WTC11 (cell line): ENCODE measurements around the gene ITPKA. TPM values are rescaled to one million over a fixed set of nuclear protein-coding genes. Genes with fewer than 3 reads are reported as not detected.

ENCODE experiments used
- ATAC-seq: fragments of 200-7000 bp; cut with Tn5 transposase; 2 replicates; pipeline ENCODE4 v1.10.0; 2021; ENCODE audit warnings: mild to moderate bottlenecking, moderate library complexity
- CTCF ChIA-PET: fragments of 300-600 bp; sonication (Branson Sonifier 250); formaldehyde crosslinking; loops from one replicate; lab custom pipeline; 2021; ENCODE audit warnings: antibody characterized with exemption; lab: Charles Lee
- POLR2A ChIA-PET: fragments of 350-600 bp; sonication (Branson Sonifier 250); formaldehyde crosslinking; loops from one replicate; lab custom pipeline; 2021; ENCODE audit warnings: antibody characterized with exemption; lab: Charles Lee
- DNase-seq: peaks from one replicate; pipeline ENCODE4 v3.0.0; 2021; ENCODE audit warnings: low spot score
- H3K27ac Mint-ChIP-seq: 2 replicates; pipeline ENCODE4 v1.8.0; 2021; ENCODE audit warnings: mixed read lengths
- H3K27me3 Mint-ChIP-seq: 2 replicates; pipeline ENCODE4 v1.8.0; 2021; ENCODE audit warnings: low read depth, mild to moderate bottlenecking, moderate library complexity, mixed read lengths
- H3K36me3 Mint-ChIP-seq: 2 replicates; pipeline ENCODE4 v1.8.0; 2021; ENCODE audit warnings: mixed read lengths
- H3K4me1 Mint-ChIP-seq: 2 replicates; pipeline ENCODE4 v1.8.0; 2022; ENCODE audit warnings: mixed read lengths
- H3K4me3 Mint-ChIP-seq: 2 replicates; pipeline ENCODE4 v1.8.0; 2021; ENCODE audit warnings: mild to moderate bottlenecking, moderate library complexity, mixed read lengths
- H3K9me3 Mint-ChIP-seq: 2 replicates; pipeline ENCODE4 v1.8.0; 2021; ENCODE audit warnings: mixed read lengths
- CREM ChIP-seq: sonication (generic); formaldehyde crosslinking; IDR thresholded peaks from 2 replicates; pipeline ENCODE4 v1.8.1; 2022; ENCODE audit warnings: mild to moderate bottlenecking, missing genetic modification reagents, moderate library complexity
- ELF4 ChIP-seq: sonication (generic); formaldehyde crosslinking; IDR thresholded peaks from 2 replicates; pipeline ENCODE4 v1.8.1; 2022; ENCODE audit warnings: low read depth, mild to moderate bottlenecking, moderate library complexity, missing genetic modification reagents
- GABPB1 ChIP-seq: sonication (generic); formaldehyde crosslinking; IDR thresholded peaks from 2 replicates; pipeline ENCODE4 v1.8.1; 2023; ENCODE audit warnings: mild to moderate bottlenecking, missing genetic modification reagents
- JAZF1 ChIP-seq: fragments of 250-450 bp; sonication (Bioruptor Pico); IDR thresholded peaks from 2 replicates; pipeline ENCODE4 v1.9.0; 2021; ENCODE audit warnings: moderate library complexity, mild to moderate bottlenecking, inconsistent platforms
- JUN ChIP-seq: sonication (generic); formaldehyde crosslinking; IDR thresholded peaks from 2 replicates; pipeline ENCODE4 v1.8.0; 2023; ENCODE audit warnings: mild to moderate bottlenecking, missing genetic modification reagents
- KAT7 ChIP-seq: sonication (generic); formaldehyde crosslinking; IDR thresholded peaks from 2 replicates; pipeline ENCODE4 v1.8.1; 2023; ENCODE audit warnings: missing genetic modification reagents, mild to moderate bottlenecking, borderline replicate concordance
- MXD4 ChIP-seq: fragments of 250-450 bp; sonication (Bioruptor Pico); IDR thresholded peaks from 2 replicates; pipeline ENCODE4 v1.8.0; 2021; ENCODE audit warnings: mild to moderate bottlenecking, moderate library complexity, borderline replicate concordance
- NFATC4 ChIP-seq: fragments of 250-450 bp; sonication (Bioruptor Pico); IDR thresholded peaks from 2 replicates; pipeline ENCODE4 v1.9.0; 2021; ENCODE audit warnings: mild to moderate bottlenecking
- NR1H2 ChIP-seq: sonication (generic); formaldehyde crosslinking; IDR thresholded peaks from 2 replicates; pipeline ENCODE4 v1.9.0; 2021; ENCODE audit warnings: mild to moderate bottlenecking, moderate library complexity, missing genetic modification reagents
- NR3C1 ChIP-seq: sonication (generic); formaldehyde crosslinking; conservative IDR thresholded peaks from 2 replicates; pipeline ENCODE4 v1.8.1; 2023; ENCODE audit warnings: low read depth, mild to moderate bottlenecking, missing genetic modification reagents
- RELA ChIP-seq: sonication (generic); formaldehyde crosslinking; IDR thresholded peaks from 2 replicates; pipeline ENCODE4 v1.8.1; 2022; ENCODE audit warnings: missing genetic modification reagents, mild to moderate bottlenecking, borderline replicate concordance
- TEAD1 ChIP-seq: sonication (generic); formaldehyde crosslinking; IDR thresholded peaks from 2 replicates; pipeline ENCODE4 v1.8.0; 2022; ENCODE audit warnings: mild to moderate bottlenecking, missing genetic modification reagents
- TEAD4 ChIP-seq: sonication (generic); formaldehyde crosslinking; IDR thresholded peaks from 2 replicates; pipeline ENCODE4 v1.8.0; 2022; ENCODE audit warnings: mild to moderate bottlenecking, missing genetic modification reagents
- TP53 ChIP-seq: sonication (generic); formaldehyde crosslinking; IDR thresholded peaks from 2 replicates; pipeline ENCODE4 v1.8.1; 2023; ENCODE audit warnings: mild to moderate bottlenecking, missing genetic modification reagents
- ZBTB21 ChIP-seq: sonication (generic); formaldehyde crosslinking; IDR thresholded peaks from 2 replicates; pipeline ENCODE4 v1.8.1; 2023; ENCODE audit warnings: mild to moderate bottlenecking, missing genetic modification reagents, borderline replicate concordance
- ZNF138 ChIP-seq: sonication (generic); formaldehyde crosslinking; conservative IDR thresholded peaks from 2 replicates; pipeline ENCODE4 v1.8.1; 2022; ENCODE audit warnings: mild to moderate bottlenecking, moderate library complexity, missing genetic modification reagents
- ZNF219 ChIP-seq: sonication (generic); formaldehyde crosslinking; IDR thresholded peaks from 2 replicates; pipeline ENCODE4 v1.8.0; 2023; ENCODE audit warnings: missing genetic modification reagents, mild to moderate bottlenecking, borderline replicate concordance
- ZNF232 ChIP-seq: sonication (generic); formaldehyde crosslinking; IDR thresholded peaks from 2 replicates; pipeline ENCODE4 v1.8.0; 2022; ENCODE audit warnings: mild to moderate bottlenecking, missing genetic modification reagents
- ZNF396 ChIP-seq: fragments of 250-450 bp; sonication (Bioruptor Pico); IDR thresholded peaks from 2 replicates; pipeline ENCODE4 v1.8.0; 2021; ENCODE audit warnings: mild to moderate bottlenecking, moderate library complexity, borderline replicate concordance
- ZNF416 ChIP-seq: fragments of 250-450 bp; sonication (Bioruptor Pico); IDR thresholded peaks from 2 replicates; pipeline ENCODE4 v1.9.0; 2021; ENCODE audit warnings: mild to moderate bottlenecking, inconsistent platforms
- total RNA-seq: library from RNA; stranded (reverse); gene quantifications from 3 replicates; pipeline ENCODE4 v1.2.3, GENCODE V29; 2021
- TF ChIP-seq, protein P1 (sequence below): sonication (generic); formaldehyde crosslinking; IDR thresholded peaks from 2 replicates; pipeline ENCODE4 v1.8.1; 2022; ENCODE audit warnings: low read depth, mild to moderate bottlenecking, moderate library complexity, missing genetic modification reagents, borderline replicate concordance
- TF ChIP-seq, protein P2 (sequence below): sonication (generic); formaldehyde crosslinking; IDR thresholded peaks from 2 replicates; pipeline ENCODE4 v1.8.1; 2023; ENCODE audit warnings: mild to moderate bottlenecking, missing genetic modification reagents, moderate library complexity
- TF ChIP-seq, protein P3 (sequence below): fragments of 250-450 bp; sonication (Bioruptor Pico); IDR thresholded peaks from 2 replicates; pipeline ENCODE4 v1.8.0; 2021; ENCODE audit warnings: mild to moderate bottlenecking
- TF ChIP-seq, protein P4 (sequence below): sonication (generic); formaldehyde crosslinking; IDR thresholded peaks from 2 replicates; pipeline ENCODE4 v1.8.0; 2023; ENCODE audit warnings: missing genetic modification reagents, mild to moderate bottlenecking, borderline replicate concordance

Gene ITPKA
- total RNA-seq, 1 experiment from 2014 or later: 1.2 TPM

DNA sequence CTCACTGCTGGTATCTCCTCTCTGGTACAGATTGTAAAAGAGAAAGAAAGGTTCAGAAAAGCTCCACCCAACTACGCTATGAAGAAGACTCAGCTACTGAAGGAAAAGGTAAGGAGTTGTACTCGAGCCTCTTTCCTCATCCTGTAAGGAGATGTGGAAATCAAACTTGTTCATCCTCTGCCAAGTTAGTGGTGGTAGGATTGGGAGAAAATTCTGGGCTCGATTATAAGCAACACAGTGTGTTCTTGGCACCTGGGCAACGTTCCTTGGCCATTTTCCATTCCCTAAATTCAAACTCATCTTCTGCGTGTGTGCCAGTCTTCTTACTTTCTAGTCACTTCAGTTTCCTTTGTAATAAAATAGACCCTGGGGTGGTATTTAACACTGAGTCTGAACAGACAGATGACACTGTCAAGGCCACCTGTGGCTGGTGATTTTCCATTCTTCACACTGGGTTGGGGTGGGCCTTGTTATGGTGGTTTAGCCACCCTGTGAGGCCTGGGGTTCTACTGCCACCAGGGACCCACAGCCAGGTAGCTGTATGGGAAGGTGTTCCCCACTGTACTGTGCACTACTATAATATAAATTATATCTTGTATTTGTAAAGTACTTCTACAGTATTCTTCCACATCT lies 17.1 kb upstream of the ITPKA start:
- Mint-ChIP-seq H3K27ac (no peak overlapping the region), H3K4me3 (no peak overlapping the region), H3K9me3 (no peaks in the 10 kb centered on the region), H3K27me3 (no peaks in the 10 kb centered on the region), H3K4me1 (no peaks in the 10 kb centered on the region), H3K36me3 (peaks cover 75% of the 10 kb centered on the region)
- POLR2A ChIA-PET: no interaction called here
- no peak for TF ChIP-seq ZNF416
- TF ChIP-seq ZNF138: no peak
- no peak for TF ChIP-seq JAZF1 (CRISPR knock-in tag)
- DNase-seq (no peak), ATAC-seq (no peak)
- CTCF ChIA-PET: no interaction called here

DNA sequence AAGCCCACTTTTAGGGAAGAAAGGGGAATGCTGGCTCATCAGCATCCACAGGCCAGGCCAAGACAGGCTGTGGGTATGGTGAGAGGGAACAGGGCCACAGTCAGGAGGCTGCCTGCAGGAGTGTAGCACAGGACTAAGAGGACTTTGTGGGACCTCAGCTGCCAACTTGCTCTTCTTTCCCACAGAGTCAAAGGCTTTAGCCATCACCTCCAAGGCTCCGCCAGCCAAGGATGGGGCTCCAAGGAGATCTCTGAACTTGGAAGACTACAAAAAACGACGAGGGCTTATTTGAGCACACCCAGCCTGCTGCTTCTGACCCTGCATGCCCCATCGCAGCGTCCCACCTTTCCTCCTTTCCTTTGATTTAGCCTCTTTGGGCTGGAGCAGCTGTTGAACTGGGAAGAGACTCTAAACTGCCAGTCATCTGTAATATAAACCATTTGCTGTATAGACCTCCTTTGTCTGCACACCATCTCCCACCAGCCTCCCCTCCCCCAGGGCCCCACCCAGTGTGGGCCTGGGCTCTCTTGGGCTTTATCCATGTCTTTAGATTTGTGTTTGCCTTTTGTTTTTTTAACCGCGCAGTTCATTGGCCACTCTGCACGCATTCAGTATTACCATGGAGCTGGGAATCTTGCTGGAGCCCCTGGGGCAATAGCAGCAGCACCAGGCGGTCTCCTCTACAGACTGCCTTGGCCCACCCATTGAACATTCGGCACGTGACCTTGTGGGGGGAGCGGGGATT lies 13.1 kb upstream of the ITPKA start:
- TF ChIP-seq ZNF396 (no peak), ELF4 (CRISPR knock-in tag) (no peak), JUN (CRISPR knock-in tag) (no peak), TP53 (CRISPR knock-in tag) (no peak), KAT7 (CRISPR knock-in tag) (no peak), TEAD1 (CRISPR knock-in tag) (no peak), NFATC4 (CRISPR knock-in tag) (no peak)
- TF ChIP-seq, protein P1, sequence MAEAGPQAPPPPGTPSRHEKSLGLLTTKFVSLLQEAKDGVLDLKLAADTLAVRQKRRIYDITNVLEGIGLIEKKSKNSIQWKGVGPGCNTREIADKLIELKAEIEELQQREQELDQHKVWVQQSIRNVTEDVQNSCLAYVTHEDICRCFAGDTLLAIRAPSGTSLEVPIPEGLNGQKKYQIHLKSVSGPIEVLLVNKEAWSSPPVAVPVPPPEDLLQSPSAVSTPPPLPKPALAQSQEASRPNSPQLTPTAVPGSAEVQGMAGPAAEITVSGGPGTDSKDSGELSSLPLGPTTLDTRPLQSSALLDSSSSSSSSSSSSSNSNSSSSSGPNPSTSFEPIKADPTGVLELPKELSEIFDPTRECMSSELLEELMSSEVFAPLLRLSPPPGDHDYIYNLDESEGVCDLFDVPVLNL (CRISPR knock-in tag): no peak
- H3K4me1 Mint-ChIP-seq: no peaks in the 10 kb centered on the region
- CTCF ChIA-PET: interaction anchor here (1.1 kb wide), 1 partner anchor 27 kb away, joined by 4 read pairs; no protein-coding TSS in a partner anchor
- no peaks in the 10 kb centered on the region for H3K27me3 Mint-ChIP-seq
- no peak overlapping the region for H3K4me3 Mint-ChIP-seq
- H3K36me3 Mint-ChIP-seq: peaks cover 60% of the 10 kb centered on the region
- DNase-seq (no peak), ATAC-seq (no peak)
- no peak overlapping the region for H3K27ac Mint-ChIP-seq
- no peaks in the 10 kb centered on the region for H3K9me3 Mint-ChIP-seq
- POLR2A ChIA-PET: no interaction called here

DNA sequence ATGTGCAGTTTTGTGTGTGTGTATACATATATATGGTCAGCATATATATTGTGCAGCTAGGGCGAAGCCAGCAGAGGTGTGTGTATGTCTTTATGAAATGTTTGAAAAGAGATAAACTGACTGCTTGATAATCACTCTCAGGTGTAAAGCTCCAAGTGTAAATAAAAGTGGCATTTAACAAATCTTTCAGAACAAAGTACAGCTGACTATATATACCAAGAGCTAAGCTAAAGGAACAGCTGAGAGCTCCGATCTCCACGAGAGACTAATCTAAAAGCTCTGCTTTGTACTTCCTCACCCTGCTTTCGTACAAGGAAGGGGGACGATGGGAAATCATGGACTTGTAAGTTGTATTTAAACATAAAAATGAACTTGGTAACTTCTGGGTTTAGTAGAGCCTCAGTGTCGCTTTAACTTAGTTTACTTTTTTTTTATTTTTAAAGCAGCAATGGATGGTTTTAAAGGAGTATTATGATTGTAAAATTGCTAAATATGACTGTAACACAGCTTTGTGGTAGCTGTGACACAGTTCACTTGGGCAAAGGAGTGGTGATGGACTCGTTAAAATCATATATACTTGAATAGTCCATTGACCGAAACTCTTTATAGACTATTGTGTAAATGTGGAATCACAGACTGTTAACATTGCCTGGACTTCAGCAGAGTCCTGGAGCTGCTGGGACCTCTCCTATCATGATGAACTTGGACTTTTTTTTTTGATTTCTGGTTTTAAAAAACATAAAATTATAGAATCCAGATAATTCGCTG lies 11.4 kb upstream of the ITPKA start:
- Mint-ChIP-seq H3K27ac (no peak overlapping the region), H3K27me3 (no peaks in the 10 kb centered on the region), H3K9me3 (no peaks in the 10 kb centered on the region), H3K36me3 (peaks cover 44% of the 10 kb centered on the region), H3K4me3 (no peak overlapping the region), H3K4me1 (no peaks in the 10 kb centered on the region)
- ATAC-seq (no peak), DNase-seq (no peak)
- ChIA-PET POLR2A (interaction anchor here (0.5 kb wide), 1 partner anchor 60 kb away, joined by 8 read pairs; no protein-coding TSS in a partner anchor), CTCF (interaction anchor here (1.3 kb wide), 1 partner anchor 16 kb away, joined by 5 read pairs; no protein-coding TSS in a partner anchor)
- TF ChIP-seq NR3C1 (CRISPR knock-in tag): no peak
- TF ChIP-seq ZNF219 (CRISPR knock-in tag): no peak
- TF ChIP-seq MXD4 (CRISPR knock-in tag): no peak
- no peak for TF ChIP-seq NR1H2
- TF ChIP-seq, protein P2, sequence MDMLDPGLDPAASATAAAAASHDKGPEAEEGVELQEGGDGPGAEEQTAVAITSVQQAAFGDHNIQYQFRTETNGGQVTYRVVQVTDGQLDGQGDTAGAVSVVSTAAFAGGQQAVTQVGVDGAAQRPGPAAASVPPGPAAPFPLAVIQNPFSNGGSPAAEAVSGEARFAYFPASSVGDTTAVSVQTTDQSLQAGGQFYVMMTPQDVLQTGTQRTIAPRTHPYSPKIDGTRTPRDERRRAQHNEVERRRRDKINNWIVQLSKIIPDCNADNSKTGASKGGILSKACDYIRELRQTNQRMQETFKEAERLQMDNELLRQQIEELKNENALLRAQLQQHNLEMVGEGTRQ (CRISPR knock-in tag): no peak
- no peak for TF ChIP-seq RELA (CRISPR knock-in tag)
- TF ChIP-seq, protein P3, sequence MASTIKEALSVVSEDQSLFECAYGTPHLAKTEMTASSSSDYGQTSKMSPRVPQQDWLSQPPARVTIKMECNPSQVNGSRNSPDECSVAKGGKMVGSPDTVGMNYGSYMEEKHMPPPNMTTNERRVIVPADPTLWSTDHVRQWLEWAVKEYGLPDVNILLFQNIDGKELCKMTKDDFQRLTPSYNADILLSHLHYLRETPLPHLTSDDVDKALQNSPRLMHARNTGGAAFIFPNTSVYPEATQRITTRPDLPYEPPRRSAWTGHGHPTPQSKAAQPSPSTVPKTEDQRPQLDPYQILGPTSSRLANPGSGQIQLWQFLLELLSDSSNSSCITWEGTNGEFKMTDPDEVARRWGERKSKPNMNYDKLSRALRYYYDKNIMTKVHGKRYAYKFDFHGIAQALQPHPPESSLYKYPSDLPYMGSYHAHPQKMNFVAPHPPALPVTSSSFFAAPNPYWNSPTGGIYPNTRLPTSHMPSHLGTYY (CRISPR knock-in tag): no peak
- TF ChIP-seq ZBTB21: no peak
- no peak for TF ChIP-seq ELF4 (CRISPR knock-in tag)
- no peak for TF ChIP-seq GABPB1 (CRISPR knock-in tag)
- TF ChIP-seq TEAD4 (CRISPR knock-in tag): no peak
- no peak for TF ChIP-seq ZNF232 (CRISPR knock-in tag)
- no peak for TF ChIP-seq CREM (CRISPR knock-in tag)
- TF ChIP-seq, protein P4, sequence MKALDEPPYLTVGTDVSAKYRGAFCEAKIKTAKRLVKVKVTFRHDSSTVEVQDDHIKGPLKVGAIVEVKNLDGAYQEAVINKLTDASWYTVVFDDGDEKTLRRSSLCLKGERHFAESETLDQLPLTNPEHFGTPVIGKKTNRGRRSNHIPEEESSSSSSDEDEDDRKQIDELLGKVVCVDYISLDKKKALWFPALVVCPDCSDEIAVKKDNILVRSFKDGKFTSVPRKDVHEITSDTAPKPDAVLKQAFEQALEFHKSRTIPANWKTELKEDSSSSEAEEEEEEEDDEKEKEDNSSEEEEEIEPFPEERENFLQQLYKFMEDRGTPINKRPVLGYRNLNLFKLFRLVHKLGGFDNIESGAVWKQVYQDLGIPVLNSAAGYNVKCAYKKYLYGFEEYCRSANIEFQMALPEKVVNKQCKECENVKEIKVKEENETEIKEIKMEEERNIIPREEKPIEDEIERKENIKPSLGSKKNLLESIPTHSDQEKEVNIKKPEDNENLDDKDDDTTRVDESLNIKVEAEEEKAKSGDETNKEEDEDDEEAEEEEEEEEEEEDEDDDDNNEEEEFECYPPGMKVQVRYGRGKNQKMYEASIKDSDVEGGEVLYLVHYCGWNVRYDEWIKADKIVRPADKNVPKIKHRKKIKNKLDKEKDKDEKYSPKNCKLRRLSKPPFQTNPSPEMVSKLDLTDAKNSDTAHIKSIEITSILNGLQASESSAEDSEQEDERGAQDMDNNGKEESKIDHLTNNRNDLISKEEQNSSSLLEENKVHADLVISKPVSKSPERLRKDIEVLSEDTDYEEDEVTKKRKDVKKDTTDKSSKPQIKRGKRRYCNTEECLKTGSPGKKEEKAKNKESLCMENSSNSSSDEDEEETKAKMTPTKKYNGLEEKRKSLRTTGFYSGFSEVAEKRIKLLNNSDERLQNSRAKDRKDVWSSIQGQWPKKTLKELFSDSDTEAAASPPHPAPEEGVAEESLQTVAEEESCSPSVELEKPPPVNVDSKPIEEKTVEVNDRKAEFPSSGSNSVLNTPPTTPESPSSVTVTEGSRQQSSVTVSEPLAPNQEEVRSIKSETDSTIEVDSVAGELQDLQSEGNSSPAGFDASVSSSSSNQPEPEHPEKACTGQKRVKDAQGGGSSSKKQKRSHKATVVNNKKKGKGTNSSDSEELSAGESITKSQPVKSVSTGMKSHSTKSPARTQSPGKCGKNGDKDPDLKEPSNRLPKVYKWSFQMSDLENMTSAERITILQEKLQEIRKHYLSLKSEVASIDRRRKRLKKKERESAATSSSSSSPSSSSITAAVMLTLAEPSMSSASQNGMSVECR (CRISPR knock-in tag): no peak
